ENCODE data around the gene JPH4.

GRCh38 chr14:23544511-23545447 is 33.8 kb downstream of the JPH4 start:
- TF ChIP-seq EZH2 (IDR thresholded peaks at IDR 0.05; ENCODE audit: borderline replicate concordance, low read depth, low read length, severe bottlenecking) (no peak), CTCF (IDR thresholded peaks at IDR 0.05; ENCODE audit: borderline replicate concordance, extremely low read depth, low read length, poor library complexity, severe bottlenecking) (no peak)
